ENCODE data around the gene DDX19B.

- TF ChIP-seq, protein P1, sequence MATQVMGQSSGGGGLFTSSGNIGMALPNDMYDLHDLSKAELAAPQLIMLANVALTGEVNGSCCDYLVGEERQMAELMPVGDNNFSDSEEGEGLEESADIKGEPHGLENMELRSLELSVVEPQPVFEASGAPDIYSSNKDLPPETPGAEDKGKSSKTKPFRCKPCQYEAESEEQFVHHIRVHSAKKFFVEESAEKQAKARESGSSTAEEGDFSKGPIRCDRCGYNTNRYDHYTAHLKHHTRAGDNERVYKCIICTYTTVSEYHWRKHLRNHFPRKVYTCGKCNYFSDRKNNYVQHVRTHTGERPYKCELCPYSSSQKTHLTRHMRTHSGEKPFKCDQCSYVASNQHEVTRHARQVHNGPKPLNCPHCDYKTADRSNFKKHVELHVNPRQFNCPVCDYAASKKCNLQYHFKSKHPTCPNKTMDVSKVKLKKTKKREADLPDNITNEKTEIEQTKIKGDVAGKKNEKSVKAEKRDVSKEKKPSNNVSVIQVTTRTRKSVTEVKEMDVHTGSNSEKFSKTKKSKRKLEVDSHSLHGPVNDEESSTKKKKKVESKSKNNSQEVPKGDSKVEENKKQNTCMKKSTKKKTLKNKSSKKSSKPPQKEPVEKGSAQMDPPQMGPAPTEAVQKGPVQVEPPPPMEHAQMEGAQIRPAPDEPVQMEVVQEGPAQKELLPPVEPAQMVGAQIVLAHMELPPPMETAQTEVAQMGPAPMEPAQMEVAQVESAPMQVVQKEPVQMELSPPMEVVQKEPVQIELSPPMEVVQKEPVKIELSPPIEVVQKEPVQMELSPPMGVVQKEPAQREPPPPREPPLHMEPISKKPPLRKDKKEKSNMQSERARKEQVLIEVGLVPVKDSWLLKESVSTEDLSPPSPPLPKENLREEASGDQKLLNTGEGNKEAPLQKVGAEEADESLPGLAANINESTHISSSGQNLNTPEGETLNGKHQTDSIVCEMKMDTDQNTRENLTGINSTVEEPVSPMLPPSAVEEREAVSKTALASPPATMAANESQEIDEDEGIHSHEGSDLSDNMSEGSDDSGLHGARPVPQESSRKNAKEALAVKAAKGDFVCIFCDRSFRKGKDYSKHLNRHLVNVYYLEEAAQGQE (IDR thresholded peaks at IDR 0.05; ENCODE audit: insufficient read depth in 1 of 2, low read depth in 2 of 2, low read length in 2 of 2) = no peak
- no peak for TF ChIP-seq TAF1 (IDR thresholded peaks at IDR 0.05; ENCODE audit: borderline replicate concordance, insufficient read depth, low read length)
- no peak for TF ChIP-seq POLR2AphosphoS5 (IDR thresholded peaks at IDR 0.05; ENCODE audit: low read depth, low read length)
- no peak for TF ChIP-seq SIN3A (IDR thresholded peaks at IDR 0.05; ENCODE audit: borderline replicate concordance, insufficient read depth, low read length)
Observed at GRCh38 chr16:70306880-70307279, 7.9 kb downstream of the DDX19B start.
